ENCODE measurements around the gene PIK3AP1.

DNA sequence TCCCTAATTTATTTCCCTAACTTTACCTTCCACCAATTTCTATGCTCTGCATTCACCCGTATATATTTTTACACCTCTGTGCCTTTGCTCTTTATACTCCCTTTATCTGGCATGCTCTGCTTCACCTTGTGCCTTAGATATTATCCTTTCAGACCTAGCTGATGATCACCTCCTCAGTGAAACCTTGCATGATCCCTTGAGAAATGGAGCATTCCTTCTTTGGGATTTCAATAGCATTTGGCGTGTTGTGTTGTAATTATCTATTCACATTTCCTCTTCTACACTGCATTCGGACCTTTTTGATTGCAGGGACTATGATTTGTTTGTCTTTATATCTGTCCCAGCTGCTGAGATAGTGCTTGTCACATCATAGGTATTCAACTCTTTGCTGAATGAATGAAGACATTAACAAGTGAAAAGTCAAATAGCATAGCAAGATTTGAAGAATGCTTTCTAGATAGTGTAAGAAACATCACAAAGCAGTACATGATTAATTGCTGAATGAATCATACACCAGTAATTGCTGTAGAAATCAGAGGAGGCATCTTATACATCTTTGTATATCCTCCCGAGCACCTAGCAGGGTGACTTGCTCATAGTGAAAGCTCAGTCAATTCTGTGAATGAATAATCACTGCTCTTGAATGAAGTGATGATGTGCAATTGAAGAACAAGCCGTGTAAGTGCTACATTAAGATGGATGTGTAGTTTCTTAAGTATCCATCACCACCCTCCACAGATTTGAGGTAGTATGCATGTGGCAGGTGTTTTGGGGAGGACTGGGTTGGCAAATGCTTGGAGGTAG, 131.5 kb downstream of the PIK3AP1 start:
- TF ChIP-seq, protein P1, sequence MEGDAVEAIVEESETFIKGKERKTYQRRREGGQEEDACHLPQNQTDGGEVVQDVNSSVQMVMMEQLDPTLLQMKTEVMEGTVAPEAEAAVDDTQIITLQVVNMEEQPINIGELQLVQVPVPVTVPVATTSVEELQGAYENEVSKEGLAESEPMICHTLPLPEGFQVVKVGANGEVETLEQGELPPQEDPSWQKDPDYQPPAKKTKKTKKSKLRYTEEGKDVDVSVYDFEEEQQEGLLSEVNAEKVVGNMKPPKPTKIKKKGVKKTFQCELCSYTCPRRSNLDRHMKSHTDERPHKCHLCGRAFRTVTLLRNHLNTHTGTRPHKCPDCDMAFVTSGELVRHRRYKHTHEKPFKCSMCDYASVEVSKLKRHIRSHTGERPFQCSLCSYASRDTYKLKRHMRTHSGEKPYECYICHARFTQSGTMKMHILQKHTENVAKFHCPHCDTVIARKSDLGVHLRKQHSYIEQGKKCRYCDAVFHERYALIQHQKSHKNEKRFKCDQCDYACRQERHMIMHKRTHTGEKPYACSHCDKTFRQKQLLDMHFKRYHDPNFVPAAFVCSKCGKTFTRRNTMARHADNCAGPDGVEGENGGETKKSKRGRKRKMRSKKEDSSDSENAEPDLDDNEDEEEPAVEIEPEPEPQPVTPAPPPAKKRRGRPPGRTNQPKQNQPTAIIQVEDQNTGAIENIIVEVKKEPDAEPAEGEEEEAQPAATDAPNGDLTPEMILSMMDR (IDR thresholded peaks at IDR 0.05), result no peak
- TF ChIP-seq JUND (IDR thresholded peaks at IDR 0.05) (no peak), FOXM1 (IDR thresholded peaks at IDR 0.05; ENCODE audit: low read depth) (no peak), SMC3 (IDR thresholded peaks at IDR 0.05; ENCODE audit: low read depth, low read length) (no peak), POLR2AphosphoS5 (IDR thresholded peaks at IDR 0.05; ENCODE audit: low read depth, low read length) (no peak), SIN3A (IDR thresholded peaks at IDR 0.05; ENCODE audit: borderline replicate concordance, low read depth, low read length) (no peak), EZH2phosphoT487 (IDR thresholded peaks at IDR 0.05; ENCODE audit: borderline replicate concordance, low read depth) (no peak), YY1 (IDR thresholded peaks at IDR 0.05; ENCODE audit: low read depth) (no peak), GABPA (IDR thresholded peaks at IDR 0.05; ENCODE audit: low read depth) (no peak), TAF1 (IDR thresholded peaks at IDR 0.05; ENCODE audit: borderline replicate concordance, low read depth, low read length) (no peak), CHD2 (IDR thresholded peaks at IDR 0.05; ENCODE audit: low read length, partially characterized antibody) (no peak)
- TF ChIP-seq, protein P2, sequence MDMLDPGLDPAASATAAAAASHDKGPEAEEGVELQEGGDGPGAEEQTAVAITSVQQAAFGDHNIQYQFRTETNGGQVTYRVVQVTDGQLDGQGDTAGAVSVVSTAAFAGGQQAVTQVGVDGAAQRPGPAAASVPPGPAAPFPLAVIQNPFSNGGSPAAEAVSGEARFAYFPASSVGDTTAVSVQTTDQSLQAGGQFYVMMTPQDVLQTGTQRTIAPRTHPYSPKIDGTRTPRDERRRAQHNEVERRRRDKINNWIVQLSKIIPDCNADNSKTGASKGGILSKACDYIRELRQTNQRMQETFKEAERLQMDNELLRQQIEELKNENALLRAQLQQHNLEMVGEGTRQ (IDR thresholded peaks at IDR 0.05; ENCODE audit: borderline replicate concordance, low read depth, low read length), result no peak
- TF ChIP-seq, protein P3, sequence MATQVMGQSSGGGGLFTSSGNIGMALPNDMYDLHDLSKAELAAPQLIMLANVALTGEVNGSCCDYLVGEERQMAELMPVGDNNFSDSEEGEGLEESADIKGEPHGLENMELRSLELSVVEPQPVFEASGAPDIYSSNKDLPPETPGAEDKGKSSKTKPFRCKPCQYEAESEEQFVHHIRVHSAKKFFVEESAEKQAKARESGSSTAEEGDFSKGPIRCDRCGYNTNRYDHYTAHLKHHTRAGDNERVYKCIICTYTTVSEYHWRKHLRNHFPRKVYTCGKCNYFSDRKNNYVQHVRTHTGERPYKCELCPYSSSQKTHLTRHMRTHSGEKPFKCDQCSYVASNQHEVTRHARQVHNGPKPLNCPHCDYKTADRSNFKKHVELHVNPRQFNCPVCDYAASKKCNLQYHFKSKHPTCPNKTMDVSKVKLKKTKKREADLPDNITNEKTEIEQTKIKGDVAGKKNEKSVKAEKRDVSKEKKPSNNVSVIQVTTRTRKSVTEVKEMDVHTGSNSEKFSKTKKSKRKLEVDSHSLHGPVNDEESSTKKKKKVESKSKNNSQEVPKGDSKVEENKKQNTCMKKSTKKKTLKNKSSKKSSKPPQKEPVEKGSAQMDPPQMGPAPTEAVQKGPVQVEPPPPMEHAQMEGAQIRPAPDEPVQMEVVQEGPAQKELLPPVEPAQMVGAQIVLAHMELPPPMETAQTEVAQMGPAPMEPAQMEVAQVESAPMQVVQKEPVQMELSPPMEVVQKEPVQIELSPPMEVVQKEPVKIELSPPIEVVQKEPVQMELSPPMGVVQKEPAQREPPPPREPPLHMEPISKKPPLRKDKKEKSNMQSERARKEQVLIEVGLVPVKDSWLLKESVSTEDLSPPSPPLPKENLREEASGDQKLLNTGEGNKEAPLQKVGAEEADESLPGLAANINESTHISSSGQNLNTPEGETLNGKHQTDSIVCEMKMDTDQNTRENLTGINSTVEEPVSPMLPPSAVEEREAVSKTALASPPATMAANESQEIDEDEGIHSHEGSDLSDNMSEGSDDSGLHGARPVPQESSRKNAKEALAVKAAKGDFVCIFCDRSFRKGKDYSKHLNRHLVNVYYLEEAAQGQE (IDR thresholded peaks at IDR 0.05; ENCODE audit: low read depth, low read length), result no peak
- TF ChIP-seq, protein P4, sequence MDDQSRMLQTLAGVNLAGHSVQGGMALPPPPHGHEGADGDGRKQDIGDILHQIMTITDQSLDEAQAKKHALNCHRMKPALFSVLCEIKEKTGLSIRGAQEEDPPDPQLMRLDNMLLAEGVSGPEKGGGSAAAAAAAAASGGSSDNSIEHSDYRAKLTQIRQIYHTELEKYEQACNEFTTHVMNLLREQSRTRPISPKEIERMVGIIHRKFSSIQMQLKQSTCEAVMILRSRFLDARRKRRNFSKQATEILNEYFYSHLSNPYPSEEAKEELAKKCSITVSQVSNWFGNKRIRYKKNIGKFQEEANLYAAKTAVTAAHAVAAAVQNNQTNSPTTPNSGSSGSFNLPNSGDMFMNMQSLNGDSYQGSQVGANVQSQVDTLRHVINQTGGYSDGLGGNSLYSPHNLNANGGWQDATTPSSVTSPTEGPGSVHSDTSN (IDR thresholded peaks at IDR 0.05), result no peak
